SU-DHL-6 (cell line): Measurements from ENCODE around the gene CCK.

Experiments used
- H2AFZ ChIP-seq: fragments of 200-600 bp; sonication (generic); 2 replicates; pipeline ENCODE4 v1.6.1; 2014; ENCODE audit warnings: low read depth, mild to moderate bottlenecking, moderate library complexity, mixed read lengths, antibody characterized with exemption, low read length; ENCODE audit not compliant: severe bottlenecking
- H3F3A ChIP-seq: fragments of 200-600 bp; shearing (Covaris generic); 2 replicates; pipeline ENCODE4 v1.6.0; 2016; ENCODE audit warnings: antibody characterized with exemption, mild to moderate bottlenecking; ENCODE audit not compliant: insufficient read depth
- H3K27ac ChIP-seq: fragments of 200-600 bp; sonication (generic); 2 replicates; pipeline ENCODE4 v1.5.1; 2016; ENCODE audit warnings: low read depth, mild to moderate bottlenecking, low read length, moderate library complexity, mixed read lengths
- H3K27me3 ChIP-seq: fragments of 200-600 bp; sonication (generic), shearing (Covaris generic); 2 replicates; pipeline ENCODE4 v1.6.0; 2014; ENCODE audit warnings: mild to moderate bottlenecking, low read length
- H3K36me3 ChIP-seq: fragments of 200-600 bp; sonication (generic); 2 replicates; pipeline ENCODE4 v1.6.1; 2014; ENCODE audit warnings: mild to moderate bottlenecking, low read length, mixed read lengths
- H3K4me2 ChIP-seq: fragments of 300-600, 200-600 bp; shearing (Covaris generic), sonication (generic); 2 replicates; pipeline ENCODE4 v1.6.0; 2014; ENCODE audit warnings: low read length, low read depth, mild to moderate bottlenecking; ENCODE audit not compliant: poor library complexity, severe bottlenecking
- H3K4me3 ChIP-seq: fragments of 200-600 bp; sonication (generic); 2 replicates; pipeline ENCODE4 v1.5.1; 2014; ENCODE audit warnings: antibody characterized with exemption, low read length, mild to moderate bottlenecking, mixed read lengths; ENCODE audit not compliant: insufficient read depth, poor library complexity, severe bottlenecking
- H3K79me2 ChIP-seq: fragments of 200-600 bp; sonication (generic); 2 replicates; pipeline ENCODE4 v1.6.1; 2014; ENCODE audit warnings: mild to moderate bottlenecking, low read length, moderate library complexity; ENCODE audit not compliant: insufficient read depth
- H3K9ac ChIP-seq: fragments of 200-600 bp; sonication (generic); 2 replicates; pipeline ENCODE4 v1.7.0; 2014; ENCODE audit warnings: mild to moderate bottlenecking, low read length
- H3K9me2 ChIP-seq: fragments of 200-600 bp; sonication (generic); replicated peaks from 2 replicates; pipeline ENCODE4 v1.6.1; 2014; ENCODE audit warnings: low read length; ENCODE audit not compliant: insufficient read depth
- H3K9me3 ChIP-seq: fragments of 200-600 bp; sonication (generic); 2 replicates; pipeline ENCODE4 v1.6.1; 2014; ENCODE audit warnings: low read length, mixed read lengths; ENCODE audit not compliant: insufficient read depth
- H4K20me1 ChIP-seq: fragments of 200-600 bp; sonication (generic); 2 replicates; pipeline ENCODE4 v1.6.1; 2014; ENCODE audit warnings: low read depth, mild to moderate bottlenecking, antibody characterized with exemption, low read length, moderate library complexity, mixed read lengths
- EZH2phosphoT487 ChIP-seq: fragments of 200-600 bp; sonication (generic), shearing (Covaris generic); conservative IDR thresholded peaks from 2 replicates; pipeline ENCODE4 v1.6.1; 2018; ENCODE audit warnings: mild to moderate bottlenecking, antibody characterized with exemption, low read length, moderate library complexity, mixed read lengths
- TF ChIP-seq, protein P1 (sequence below): fragments of 200-600 bp; sonication (generic); IDR thresholded peaks from one replicate; pipeline ENCODE4 v1.5.1; 2017; ENCODE audit warnings: antibody characterized with exemption, mild to moderate bottlenecking, low read length, moderate library complexity; ENCODE audit not compliant: insufficient read depth, poor library complexity, severe bottlenecking

Gene CCK

DNA sequence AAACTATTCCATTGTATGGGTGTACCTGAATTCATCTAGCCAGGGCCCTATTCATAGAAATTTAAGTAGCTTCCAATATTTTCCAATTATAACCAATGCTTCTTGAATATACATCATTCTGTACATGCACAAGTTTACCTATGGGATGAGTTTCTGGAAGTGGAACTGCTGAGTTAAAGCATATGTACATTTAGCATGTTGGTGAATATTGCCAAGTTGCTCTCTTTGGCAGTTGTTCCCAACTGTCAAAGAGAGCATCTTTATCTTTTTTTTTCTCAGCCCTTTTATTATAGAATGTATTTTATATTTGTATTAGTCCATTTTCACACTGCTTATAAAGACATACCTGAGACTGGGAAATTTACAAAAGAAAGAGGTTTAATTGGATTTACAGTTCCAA, 8.3 kb upstream of the CCK start:
- H3K9me2 ChIP-seq = no peaks in the 10 kb centered on the region
- H3K4me3 ChIP-seq = no peak overlapping the region
- no peak overlapping the region for H3K4me2 ChIP-seq
- no peak overlapping the region for H3K27ac ChIP-seq
- no peaks in the 10 kb centered on the region for H3F3A ChIP-seq
- TF ChIP-seq, protein P1, sequence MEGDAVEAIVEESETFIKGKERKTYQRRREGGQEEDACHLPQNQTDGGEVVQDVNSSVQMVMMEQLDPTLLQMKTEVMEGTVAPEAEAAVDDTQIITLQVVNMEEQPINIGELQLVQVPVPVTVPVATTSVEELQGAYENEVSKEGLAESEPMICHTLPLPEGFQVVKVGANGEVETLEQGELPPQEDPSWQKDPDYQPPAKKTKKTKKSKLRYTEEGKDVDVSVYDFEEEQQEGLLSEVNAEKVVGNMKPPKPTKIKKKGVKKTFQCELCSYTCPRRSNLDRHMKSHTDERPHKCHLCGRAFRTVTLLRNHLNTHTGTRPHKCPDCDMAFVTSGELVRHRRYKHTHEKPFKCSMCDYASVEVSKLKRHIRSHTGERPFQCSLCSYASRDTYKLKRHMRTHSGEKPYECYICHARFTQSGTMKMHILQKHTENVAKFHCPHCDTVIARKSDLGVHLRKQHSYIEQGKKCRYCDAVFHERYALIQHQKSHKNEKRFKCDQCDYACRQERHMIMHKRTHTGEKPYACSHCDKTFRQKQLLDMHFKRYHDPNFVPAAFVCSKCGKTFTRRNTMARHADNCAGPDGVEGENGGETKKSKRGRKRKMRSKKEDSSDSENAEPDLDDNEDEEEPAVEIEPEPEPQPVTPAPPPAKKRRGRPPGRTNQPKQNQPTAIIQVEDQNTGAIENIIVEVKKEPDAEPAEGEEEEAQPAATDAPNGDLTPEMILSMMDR = no peak
- no peak for TF ChIP-seq EZH2phosphoT487
- no peak overlapping the region for H2AFZ ChIP-seq
- H3K36me3 ChIP-seq = no peaks in the 10 kb centered on the region
- H4K20me1 ChIP-seq = no peaks in the 10 kb centered on the region
- no peaks in the 10 kb centered on the region for H3K27me3 ChIP-seq
- no peaks in the 10 kb centered on the region for H3K9me3 ChIP-seq
- H3K9ac ChIP-seq = no peak overlapping the region
- H3K79me2 ChIP-seq = no peaks in the 10 kb centered on the region

DNA sequence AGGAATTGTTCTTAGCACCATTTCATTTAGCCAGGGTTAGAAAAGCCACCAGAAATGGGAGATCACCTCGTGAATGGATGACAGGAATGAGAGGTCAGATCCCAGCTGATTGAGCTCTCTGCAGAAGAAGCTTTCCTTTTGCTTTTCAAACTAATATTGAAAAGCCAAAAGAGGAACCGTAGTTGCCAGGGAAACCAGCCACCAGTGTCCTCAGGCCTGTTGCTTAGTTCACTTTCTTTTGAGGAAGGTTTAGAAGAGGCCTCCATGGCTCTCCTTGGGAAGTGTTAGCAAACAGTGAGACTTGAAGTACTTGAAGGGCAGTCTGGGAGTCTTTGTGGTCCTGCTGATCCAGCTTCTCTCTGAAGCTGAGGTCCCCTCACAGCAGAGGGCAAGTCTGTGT, 7.4 kb upstream of the CCK start:
- Histone ChIP-seq H3K79me2 (no peaks in the 10 kb centered on the region), H3K4me3 (no peak overlapping the region), H3K9me2 (no peaks in the 10 kb centered on the region), H4K20me1 (no peaks in the 10 kb centered on the region), H3K36me3 (no peaks in the 10 kb centered on the region), H3K9ac (no peak overlapping the region), H3F3A (no peaks in the 10 kb centered on the region), H3K27me3 (no peaks in the 10 kb centered on the region), H3K4me2 (no peak overlapping the region), H3K27ac (no peak overlapping the region), H2AFZ (no peak overlapping the region), H3K9me3 (no peaks in the 10 kb centered on the region)
- TF ChIP-seq, protein P1 = no peak

DNA sequence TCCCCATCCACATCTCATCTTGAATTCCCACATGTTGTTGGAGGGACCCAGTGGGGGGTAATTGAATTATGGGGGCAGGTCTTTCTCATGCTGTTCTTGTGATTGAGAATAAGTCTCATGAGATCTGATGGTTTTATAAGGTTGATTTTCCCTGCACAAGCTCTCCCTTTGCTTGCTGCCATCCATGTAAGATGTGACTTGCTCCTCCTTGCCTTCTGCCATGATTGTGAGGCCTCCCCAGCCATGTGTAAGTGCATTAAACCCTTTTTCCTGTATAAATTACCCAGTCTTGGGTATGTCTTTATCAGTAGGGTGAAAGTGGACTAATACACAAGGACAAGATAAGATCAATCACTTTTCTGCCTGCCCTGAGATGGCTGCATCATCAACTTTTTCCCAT, 5.8 kb upstream of the CCK start:
- Histone ChIP-seq H3K9me3 (no peaks in the 10 kb centered on the region), H3K4me2 (no peak overlapping the region), H3K27me3 (no peaks in the 10 kb centered on the region), H4K20me1 (no peaks in the 10 kb centered on the region), H3F3A (no peaks in the 10 kb centered on the region), H3K36me3 (no peaks in the 10 kb centered on the region), H3K4me3 (no peak overlapping the region), H2AFZ (no peak overlapping the region), H3K9ac (no peak overlapping the region), H3K79me2 (no peaks in the 10 kb centered on the region), H3K9me2 (no peaks in the 10 kb centered on the region), H3K27ac (no peak overlapping the region)
- TF ChIP-seq EZH2phosphoT487 = no peak
- TF ChIP-seq, protein P1 = no peak

DNA sequence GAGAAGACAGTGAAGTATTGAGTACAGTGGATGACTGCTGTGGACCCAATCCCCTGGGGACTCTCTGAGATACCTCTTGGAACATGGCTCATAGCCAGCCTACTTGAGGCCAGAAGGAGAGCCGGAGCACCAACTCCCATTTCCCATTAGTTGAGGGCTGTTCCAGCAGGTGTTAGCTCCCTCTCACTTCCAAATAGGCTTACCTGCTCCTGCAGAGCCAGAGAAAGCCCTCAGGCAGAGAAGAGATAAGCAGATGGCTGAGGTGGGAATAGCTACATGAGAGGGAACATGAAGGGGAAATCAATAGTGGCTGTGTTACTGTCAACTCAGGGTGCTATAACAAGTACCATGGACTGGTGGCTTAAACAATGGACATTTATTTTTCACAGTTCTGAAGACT, 4.6 kb upstream of the CCK start:
- H3K27ac ChIP-seq = no peak overlapping the region
- H3K9ac ChIP-seq = no peak overlapping the region
- no peaks in the 10 kb centered on the region for H3K36me3 ChIP-seq
- no peak for TF ChIP-seq EZH2phosphoT487
- H2AFZ ChIP-seq = no peak overlapping the region
- no peak overlapping the region for H3K4me2 ChIP-seq
- H3K79me2 ChIP-seq = no peaks in the 10 kb centered on the region
- H3K9me3 ChIP-seq = no peaks in the 10 kb centered on the region
- H3K27me3 ChIP-seq = no peaks in the 10 kb centered on the region
- no peaks in the 10 kb centered on the region for H3F3A ChIP-seq
- no peaks in the 10 kb centered on the region for H4K20me1 ChIP-seq
- H3K4me3 ChIP-seq = no peak overlapping the region
- no peaks in the 10 kb centered on the region for H3K9me2 ChIP-seq
